HG03280 (cell line): ENCODE measurements around the gene RP2.

ENCODE experiments used
- ATAC-seq: cut with Tn5 transposase; IDR thresholded peaks from one replicate; pipeline ENCODE4 v1.9.1; 2021; ENCODE audit warnings: mild to moderate bottlenecking, moderate library complexity; ENCODE audit not compliant: unreplicated experiment

The RP2 gene

GRCh38 chrX:46836701-46837557, at the start of gene RP2:
Gene RP2, plus strand, starts transcription at chrX:46837043. Its CDS starts 58 bp downstream, at chrX:46837101.
- ATAC-seq = peak; percentile 94

GRCh38 chrX:46788902-46789301, 47.9 kb upstream of the RP2 start:
- no peak for ATAC-seq

GRCh38 chrX:46791927-46792809, 44.7 kb upstream of the RP2 start:
- no peak for ATAC-seq

GRCh38 chrX:46792810-46793188, 44.0 kb upstream of the RP2 start:
- no peak for ATAC-seq

- no peak for ATAC-seq
These were observed 43.3 kb upstream of the RP2 start for GRCh38 chrX:46793386-46794143.

- ATAC-seq = no peak
These were observed 40.2 kb upstream of the RP2 start for GRCh38 chrX:46796574-46797191.

GRCh38 chrX:46803140-46803539, 33.7 kb upstream of the RP2 start:
- ATAC-seq = no peak

GRCh38 chrX:46805270-46805669, 31.6 kb upstream of the RP2 start:
- ATAC-seq = no peak

- ATAC-seq = no peak
These were observed 25.7 kb upstream of the RP2 start for GRCh38 chrX:46811121-46811520.

GRCh38 chrX:46812445-46812844, 24.4 kb upstream of the RP2 start:
- no peak for ATAC-seq

GRCh38 chrX:46814966-46815365, 21.9 kb upstream of the RP2 start:
- no peak for ATAC-seq

- ATAC-seq = no peak
These were observed 17.7 kb upstream of the RP2 start for GRCh38 chrX:46819136-46819535.

- ATAC-seq = no peak
These were observed 16.3 kb upstream of the RP2 start for GRCh38 chrX:46820391-46821100.

- ATAC-seq = no peak
These were observed 13.4 kb upstream of the RP2 start for GRCh38 chrX:46823481-46823880.

GRCh38 chrX:46831765-46832327, 5.0 kb upstream of the RP2 start:
- ATAC-seq = no peak

GRCh38 chrX:46837558-46838485, 979 bp downstream of the RP2 start:
- ATAC-seq = no peak

GRCh38 chrX:46838486-46838870, 1.6 kb downstream of the RP2 start:
- ATAC-seq = no peak

GRCh38 chrX:46838974-46839480, 2.2 kb downstream of the RP2 start:
- ATAC-seq = no peak

GRCh38 chrX:46840946-46841345, 4.1 kb downstream of the RP2 start:
- ATAC-seq = no peak
